Hepatic stellate cell (primary cell): Measurements from ENCODE around the gene PTX4.

Experiments used
- DNase-seq: peaks from one replicate; pipeline ENCODE4 v3.0.0; 2011; ENCODE audit warnings: low spot score

The PTX4 gene, protein sequence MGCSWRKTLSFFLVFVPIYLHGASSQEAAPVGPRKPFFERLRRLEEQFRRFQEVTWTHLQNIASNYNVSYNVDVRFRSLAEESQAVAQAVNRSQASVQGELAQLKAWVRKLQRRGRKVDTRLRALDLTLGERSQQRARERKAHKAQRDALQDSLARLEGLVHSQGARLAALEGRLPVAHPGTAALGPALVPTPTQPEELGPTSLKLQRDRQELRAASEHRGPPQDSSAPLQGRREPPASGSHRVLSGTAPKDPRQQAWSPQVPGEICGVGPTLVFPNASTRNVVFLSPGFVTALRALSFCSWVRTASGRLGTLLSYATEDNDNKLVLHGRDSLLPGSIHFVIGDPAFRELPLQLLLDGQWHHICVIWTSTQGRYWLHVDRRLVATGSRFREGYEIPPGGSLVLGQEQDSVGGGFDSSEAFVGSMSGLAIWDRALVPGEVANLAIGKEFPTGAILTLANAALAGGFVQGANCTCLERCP

DNA sequence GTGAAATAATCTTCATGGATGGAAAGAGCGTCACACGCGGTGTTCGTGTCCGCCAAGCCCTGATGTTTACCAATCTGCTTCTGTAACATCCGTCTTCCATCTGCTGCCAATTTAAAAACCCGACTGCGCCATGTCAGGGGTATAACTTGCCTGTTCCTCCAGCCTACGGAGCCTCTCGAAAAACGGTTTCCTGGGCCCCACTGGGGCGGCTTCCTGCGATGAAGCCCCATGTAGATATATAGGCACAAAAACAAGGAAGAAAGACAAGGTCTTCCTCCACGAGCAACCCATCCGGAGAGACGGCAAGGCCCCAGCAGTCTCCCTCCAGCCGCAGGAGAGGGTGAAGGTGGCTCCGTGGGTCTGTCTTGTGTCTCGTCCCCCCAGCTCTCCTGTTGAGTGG, at the start of gene PTX4:
TSS of gene PTX4 (minus strand) at position 326 of the 400 bp plus-strand sequence. CDS start at position 291, 35 bp downstream.
- no peak for DNase-seq

- no peak for DNase-seq
Measured at GRCh38 chr16:1537763-1538289, 49.1 kb upstream of the PTX4 start.

DNA sequence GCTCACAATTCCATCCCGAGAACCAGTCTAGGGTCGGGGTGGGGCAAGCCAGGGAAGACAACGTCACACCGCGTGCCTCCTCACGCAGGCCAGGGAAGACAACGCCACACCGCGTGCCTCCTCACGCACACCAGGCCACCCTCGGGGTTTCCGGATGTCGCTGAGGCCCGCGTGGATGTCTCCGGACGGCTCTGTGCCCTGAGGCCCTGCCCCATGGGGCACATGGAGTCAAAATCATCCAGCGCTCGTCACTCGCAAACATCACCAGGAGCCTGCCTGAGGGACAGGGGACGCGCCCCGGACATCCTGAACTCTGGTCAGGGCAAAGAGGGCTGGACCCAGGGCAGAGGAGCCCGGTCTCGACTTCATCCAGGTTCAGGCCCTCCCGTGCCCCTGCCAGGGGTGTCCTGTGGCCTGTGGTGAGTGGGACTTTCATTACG, 48.4 kb upstream of the PTX4 start:
- DNase-seq, result no peak

DNA sequence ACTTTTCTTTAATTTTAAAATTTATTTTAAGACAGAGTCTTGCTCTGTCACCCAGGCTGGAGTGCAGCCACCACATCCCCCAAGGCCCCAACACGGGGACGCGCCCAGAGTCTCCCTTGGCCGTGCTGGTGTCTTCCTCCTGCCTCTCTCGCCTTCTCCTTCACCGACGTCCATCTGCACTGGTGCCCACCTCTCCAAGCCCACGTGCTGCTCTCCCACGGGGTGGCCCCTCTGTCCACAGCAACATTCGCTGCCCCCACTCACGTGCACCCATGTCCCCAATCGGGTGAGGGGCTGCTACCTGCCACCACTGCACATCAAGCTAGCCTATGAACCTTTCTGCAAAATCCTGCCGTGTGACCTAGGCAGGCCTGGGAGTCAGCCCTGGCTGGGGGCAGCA, 47.9 kb upstream of the PTX4 start:
- DNase-seq, result no peak

DNA sequence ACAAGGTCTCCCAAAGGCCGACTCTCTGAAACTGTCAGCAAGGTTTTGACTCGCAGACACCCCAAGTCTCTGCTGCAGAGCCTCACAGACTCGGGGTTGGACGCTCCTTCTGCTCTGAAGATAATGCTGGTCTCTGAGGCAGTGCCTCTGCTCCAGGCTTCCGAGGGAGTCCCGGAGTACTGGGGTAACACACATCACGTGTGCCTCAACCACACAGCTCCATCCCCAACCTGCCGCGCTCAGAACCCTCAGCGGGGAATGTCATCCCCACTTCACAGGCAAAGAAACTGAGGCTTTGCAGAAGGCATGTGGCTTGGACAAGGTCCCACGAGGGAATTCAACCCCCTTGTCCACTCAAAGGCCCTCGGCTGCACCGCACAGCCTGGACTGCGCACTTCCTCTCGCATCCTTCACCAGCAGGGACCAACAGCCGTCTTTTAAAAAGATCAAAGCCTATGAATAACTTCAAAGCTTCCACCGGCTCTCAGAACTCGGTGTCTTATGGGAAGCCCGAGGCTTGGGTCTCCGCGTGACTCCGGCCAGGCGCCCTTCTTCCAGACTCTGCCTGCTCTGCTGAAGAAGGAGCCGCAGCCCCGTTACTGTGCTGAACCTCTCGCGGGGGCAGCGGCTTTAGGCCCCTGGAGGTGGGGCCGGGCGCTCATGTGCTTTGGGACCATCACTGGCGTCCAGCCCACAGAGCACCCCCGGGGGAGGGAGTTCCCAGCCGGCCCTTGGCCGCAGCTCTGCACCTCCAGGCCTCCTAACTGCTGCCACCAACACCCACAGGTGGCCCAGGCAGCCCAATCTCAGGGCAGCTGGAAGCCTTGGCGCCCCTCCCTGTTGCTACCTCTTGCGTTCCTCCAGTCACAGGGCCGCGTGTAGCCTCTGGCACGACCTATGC, 46.9 kb upstream of the PTX4 start:
- peak; percentile 56 for DNase-seq

GRCh38 chr16:1534021-1535020, 45.6 kb upstream of the PTX4 start:
- peak; percentile 58 for DNase-seq

DNA sequence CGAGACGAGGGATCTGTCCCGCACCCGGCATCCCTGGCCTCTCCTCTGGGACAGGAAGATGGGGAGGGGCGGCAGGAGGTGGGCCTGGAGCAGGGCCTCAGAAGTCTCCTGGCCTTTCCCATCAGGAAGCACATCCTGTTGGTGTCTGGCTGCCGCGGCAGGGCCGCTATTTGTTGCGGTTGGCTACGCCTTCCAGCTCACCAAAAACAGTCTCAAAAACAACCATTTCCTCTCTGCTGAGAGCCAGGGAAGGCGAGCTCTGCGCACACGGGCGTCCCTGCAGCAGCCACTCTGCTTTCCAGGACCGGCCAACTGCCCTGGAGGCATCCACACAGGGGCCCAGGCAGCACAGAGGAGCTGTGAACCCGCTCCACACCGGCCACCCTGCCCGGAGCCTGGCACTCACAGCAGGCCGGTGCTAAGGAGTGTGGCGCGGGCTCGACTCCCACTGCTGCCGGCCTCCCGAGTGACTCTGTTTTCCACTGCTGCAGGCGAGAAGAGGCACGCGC, 44.8 kb upstream of the PTX4 start, which contains the start of gene TMEM204:
TSS of gene TMEM204 (plus strand) at position 224 of the 509 bp plus-strand sequence. CDS start 610 bp downstream, outside the sequence.
- DNase-seq, result peak; percentile 85

GRCh38 chr16:1532771-1533170, 44.0 kb upstream of the PTX4 start:
- no peak for DNase-seq

DNA sequence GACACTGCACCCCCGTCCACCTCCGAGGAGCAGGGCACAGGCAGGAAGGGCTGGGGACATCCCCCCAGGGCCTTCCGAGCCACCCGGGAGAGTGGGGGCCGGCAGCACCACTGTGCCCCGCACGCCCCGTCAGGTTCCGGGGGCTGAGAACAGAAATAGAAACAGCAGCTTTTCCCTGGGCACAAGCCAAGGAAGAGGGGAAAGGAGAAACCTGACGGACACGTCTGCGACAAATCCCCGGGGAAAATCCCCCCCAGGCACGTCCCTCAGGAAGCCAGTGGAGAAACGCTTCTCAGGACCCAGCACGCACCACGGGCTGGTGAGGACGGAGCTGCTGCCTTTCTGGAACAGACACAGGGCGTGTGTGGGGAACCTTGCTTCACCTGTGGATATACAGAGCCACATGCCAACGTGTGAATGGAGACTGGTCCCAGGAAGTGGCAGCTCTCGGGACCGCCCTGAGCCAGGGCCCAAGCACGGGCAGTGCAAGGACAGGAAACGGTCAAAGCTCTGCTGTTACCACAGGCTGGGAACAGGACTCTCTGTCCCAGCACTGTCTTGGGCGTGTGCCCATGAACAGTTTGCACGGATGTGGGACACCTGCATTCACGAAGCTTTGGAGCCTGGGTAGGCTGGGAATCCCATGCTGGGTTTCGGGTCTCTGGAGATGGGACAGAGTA, 43.5 kb upstream of the PTX4 start:
- peak; percentile 75 for DNase-seq

- DNase-seq, result no peak
Measured at GRCh38 chr16:1531638-1531910, 42.8 kb upstream of the PTX4 start.

- DNase-seq, result peak; percentile 88
Measured at GRCh38 chr16:1530883-1531637, 42.3 kb upstream of the PTX4 start.

GRCh38 chr16:1530349-1530882, 41.7 kb upstream of the PTX4 start:
- DNase-seq, result no peak

- DNase-seq, result no peak
Measured at GRCh38 chr16:1528921-1529537, 40.3 kb upstream of the PTX4 start.

- peak; percentile 75 for DNase-seq
Measured at GRCh38 chr16:1527836-1528811, 39.4 kb upstream of the PTX4 start.

GRCh38 chr16:1526608-1527555, 38.1 kb upstream of the PTX4 start:
- no peak for DNase-seq

DNA sequence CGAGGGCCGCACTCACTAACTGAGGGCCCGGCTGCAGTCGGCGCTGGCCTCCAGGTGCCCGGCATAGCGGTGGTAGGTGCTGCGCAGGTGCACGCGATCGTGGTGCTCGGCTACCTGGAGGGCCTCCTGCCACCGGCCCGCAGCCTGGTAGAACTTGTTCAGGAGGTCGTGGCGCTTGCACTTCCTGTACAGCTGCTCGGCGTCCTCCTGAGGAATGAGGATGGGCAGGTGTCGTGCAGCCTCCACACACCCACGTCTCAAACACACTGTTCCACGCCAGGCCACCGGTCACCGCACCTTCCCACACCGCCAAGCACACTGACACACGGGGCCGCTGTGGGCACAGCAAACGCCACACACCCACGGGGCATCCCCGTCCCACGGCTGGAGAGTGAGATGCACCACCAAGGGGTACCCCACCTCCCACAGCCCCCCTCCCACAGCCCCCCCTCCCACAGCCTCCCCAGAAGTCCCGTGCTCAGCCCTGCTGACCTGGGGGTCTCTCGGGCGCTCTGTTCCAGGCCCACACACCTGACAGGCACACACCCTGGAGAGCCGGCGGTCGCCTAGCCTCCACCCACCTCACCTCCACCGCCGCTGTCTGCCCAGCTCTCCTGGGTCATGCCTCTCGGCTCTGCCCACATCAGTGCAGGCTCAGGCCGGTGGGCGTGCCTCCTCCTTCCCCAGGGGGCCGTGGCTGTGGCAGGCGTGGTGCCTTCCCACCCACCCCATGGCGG, 37.3 kb upstream of the PTX4 start:
- no peak for DNase-seq
